Fibroblast of skin of left biceps (primary cell): ENCODE measurements around the gene STN1.

Experiments
- DNase-seq, 2 experiments: peaks; one replicate each; pipeline ENCODE4 v3.0.0-alpha.2; 2013; ENCODE audit warnings: low read depth in 2 of 2

STN1 gene

GRCh38 chr10:103929381-103929921, 11.5 kb upstream of the STN1 start:
- no peak for DNase-seq

GRCh38 chr10:103928784-103929183, 10.8 kb upstream of the STN1 start:
- DNase-seq = no peak

- DNase-seq = no peak
Observed at GRCh38 chr10:103926722-103927319, 8.8 kb upstream of the STN1 start.

- no peak for DNase-seq
Observed at GRCh38 chr10:103925591-103925990, 7.6 kb upstream of the STN1 start.

GRCh38 chr10:103923502-103923901, 5.5 kb upstream of the STN1 start:
- no peak for DNase-seq

- no peak for DNase-seq
Observed at GRCh38 chr10:103922659-103923058, 4.7 kb upstream of the STN1 start.

- no peak for DNase-seq
Observed at GRCh38 chr10:103921750-103922195, 3.8 kb upstream of the STN1 start.

- DNase-seq = no peak
Observed at GRCh38 chr10:103921248-103921647, 3.3 kb upstream of the STN1 start.

GRCh38 chr10:103919648-103920025, 1.7 kb upstream of the STN1 start:
- DNase-seq = no peak

GRCh38 chr10:103917302-103918052, 507 bp downstream of the STN1 start:
- no peak for DNase-seq

GRCh38 chr10:103916876-103917275, 1.1 kb downstream of the STN1 start:
- DNase-seq = no peak

GRCh38 chr10:103916254-103916653, 1.7 kb downstream of the STN1 start:
- no peak for DNase-seq

GRCh38 chr10:103915796-103916195, 2.2 kb downstream of the STN1 start:
- DNase-seq = no peak

GRCh38 chr10:103912759-103913158, 5.2 kb downstream of the STN1 start:
- no peak for DNase-seq

GRCh38 chr10:103911021-103911459, 6.9 kb downstream of the STN1 start:
- DNase-seq = no peak

- DNase-seq = no peak
Observed at GRCh38 chr10:103910442-103911012, 7.5 kb downstream of the STN1 start.

- no peak for DNase-seq
Observed at GRCh38 chr10:103905441-103905840, 12.5 kb downstream of the STN1 start.

GRCh38 chr10:103901299-103901698, 16.7 kb downstream of the STN1 start:
- DNase-seq = no peak

GRCh38 chr10:103899312-103899711, 18.7 kb downstream of the STN1 start:
- no peak for DNase-seq

- no peak for DNase-seq
Observed at GRCh38 chr10:103897241-103897774, 20.7 kb downstream of the STN1 start.

- DNase-seq = no peak
Observed at GRCh38 chr10:103896225-103896624, 21.8 kb downstream of the STN1 start.

- no peak for DNase-seq
Observed at GRCh38 chr10:103895411-103896186, 22.4 kb downstream of the STN1 start.
